HG03045 (cell line): ENCODE results near the gene KLHDC4.

Source experiments
- ATAC-seq: cut with Tn5 transposase; IDR thresholded peaks from one replicate; pipeline ENCODE4 v1.9.1; 2021; ENCODE audit warnings: mild to moderate bottlenecking, moderate library complexity; ENCODE audit not compliant: unreplicated experiment

KLHDC4 gene

DNA sequence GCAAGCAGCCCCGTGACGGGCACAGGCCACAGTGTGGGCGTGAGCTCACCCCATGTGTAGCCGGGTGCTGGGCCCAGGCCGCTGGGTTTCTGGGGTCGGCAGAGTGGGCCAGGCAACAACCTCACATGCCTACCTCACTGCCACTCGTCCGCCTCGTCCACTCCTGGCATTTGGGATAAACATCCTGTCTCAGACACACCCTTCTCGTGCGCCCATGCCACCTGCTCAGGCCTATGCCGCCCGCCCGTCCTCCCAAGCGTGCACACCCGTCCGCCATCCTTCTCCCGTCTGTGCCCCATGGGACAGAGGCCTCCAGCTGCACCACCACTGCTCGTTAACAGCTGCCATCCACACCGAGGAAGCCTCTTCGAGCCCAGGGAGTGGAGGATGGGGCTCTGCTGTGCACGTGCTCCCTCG lies 64.3 kb downstream of the KLHDC4 start:
- ATAC-seq = no peak

DNA sequence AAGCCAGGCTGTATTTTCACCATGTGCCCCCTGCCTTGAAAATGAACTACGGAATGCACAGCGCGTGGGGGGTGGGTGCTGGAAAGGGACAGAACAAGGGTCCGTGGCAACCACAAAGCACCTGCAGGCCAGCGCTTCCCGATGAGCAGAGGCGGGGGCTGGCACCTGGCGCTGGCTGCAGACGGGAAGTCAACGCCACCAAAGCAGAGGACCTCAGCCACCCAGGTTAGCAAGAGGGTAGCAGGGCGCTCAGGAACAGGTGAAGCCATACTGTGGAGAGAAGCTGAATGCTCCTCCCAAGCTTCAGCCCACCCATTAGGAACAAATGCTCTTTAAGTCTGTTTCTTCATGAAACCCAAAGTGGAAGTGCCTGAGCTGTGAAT lies 64.7 kb downstream of the KLHDC4 start:
- ATAC-seq = no peak

DNA sequence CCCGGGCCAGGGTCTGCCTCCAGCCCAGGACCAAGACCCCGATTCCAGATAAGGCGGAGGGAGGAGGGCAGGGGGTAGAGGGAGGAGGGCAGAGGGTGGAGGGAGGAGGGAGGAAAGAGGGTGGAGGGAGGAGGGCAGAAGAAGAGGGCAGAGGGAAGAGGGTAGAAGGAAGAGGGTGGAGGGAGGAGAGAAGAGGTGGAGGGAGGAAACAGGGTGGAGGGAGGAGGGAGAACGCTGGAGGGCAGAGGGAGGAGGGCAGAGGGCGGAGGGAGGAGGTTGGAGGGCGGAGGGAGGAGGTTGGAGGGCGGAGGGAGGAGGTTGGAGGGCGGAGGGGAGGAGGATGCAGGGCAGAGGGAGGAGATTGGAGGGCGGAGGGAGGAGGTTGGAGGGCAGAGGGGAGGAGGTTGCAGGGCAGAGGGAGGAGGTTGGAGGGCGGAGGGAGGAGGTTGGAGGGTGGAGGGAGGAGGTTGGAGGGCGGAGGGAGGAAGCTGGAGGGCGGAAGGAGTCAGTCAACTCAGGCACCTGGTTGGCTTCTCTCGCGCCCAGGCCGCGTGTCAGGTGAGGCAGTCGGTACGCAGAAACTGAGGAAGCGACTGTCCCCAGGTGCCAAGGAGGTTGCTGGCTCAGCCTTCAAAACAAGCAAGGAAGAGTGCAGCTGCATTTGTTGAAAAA lies 65.2 kb downstream of the KLHDC4 start:
- no peak for ATAC-seq

DNA sequence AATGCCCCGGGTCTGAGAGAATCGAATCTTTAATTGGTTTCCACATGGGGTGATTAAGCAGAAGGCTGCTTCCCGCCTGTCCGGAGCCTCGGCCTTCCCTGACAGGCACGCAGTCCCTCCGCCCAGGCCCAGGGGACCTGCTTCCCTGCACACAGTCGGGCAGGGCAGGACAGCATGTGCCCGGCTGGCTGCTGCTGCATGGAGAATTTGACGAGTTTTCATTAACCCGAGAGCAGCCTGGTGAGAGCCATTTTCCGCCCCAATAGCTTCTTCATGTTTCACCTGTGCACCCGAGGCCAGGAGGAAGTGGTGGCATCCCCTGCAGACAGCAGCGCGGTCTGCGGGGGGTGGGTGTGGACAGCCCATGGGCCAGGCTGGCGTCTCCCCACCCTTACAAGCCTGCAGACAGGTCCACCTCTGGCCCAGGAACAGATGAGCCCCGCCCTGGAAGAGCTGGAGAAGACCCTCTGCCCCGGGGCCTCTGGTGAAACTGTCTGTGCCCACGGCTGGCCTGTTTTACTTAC lies 67.0 kb downstream of the KLHDC4 start:
- ATAC-seq = no peak

DNA sequence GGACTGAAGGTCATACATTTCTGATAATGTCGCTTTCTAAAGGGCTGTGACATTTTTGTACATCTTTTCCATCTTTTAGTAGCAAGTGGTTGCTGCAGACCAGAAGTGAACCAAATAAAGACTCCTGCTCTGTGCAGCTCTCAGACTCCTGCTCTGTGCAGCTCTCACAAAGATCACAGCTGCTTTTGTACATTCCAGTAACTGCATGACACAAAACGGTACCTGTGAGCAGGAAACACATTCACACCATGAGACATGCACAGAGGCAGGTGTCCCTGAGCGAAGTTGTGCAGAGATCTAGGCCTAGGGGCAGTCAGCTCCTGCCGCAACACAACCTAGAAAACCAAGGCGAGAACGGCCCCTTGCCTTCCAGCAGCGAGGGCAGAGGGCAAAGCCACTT lies 67.5 kb downstream of the KLHDC4 start:
- no peak for ATAC-seq

DNA sequence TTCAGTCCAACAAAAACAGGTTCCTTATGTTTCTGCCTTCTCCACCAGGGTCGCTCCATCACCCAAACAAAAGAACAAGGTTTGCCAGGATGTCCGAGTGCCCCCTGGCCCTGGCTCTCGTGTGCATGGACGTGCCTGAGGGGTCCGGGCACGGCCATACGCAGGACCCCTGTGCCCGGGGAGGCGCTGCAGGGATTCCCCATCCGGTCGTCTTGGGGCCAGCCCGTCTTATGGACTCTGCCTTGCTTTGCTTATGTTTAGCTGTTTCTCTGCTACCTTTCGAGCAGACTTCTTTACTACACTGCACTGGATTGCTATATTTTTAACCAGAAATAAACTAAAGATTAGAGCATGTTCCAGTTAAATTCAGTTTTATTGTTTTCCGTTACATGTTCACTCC lies 68.0 kb downstream of the KLHDC4 start:
- no peak for ATAC-seq

DNA sequence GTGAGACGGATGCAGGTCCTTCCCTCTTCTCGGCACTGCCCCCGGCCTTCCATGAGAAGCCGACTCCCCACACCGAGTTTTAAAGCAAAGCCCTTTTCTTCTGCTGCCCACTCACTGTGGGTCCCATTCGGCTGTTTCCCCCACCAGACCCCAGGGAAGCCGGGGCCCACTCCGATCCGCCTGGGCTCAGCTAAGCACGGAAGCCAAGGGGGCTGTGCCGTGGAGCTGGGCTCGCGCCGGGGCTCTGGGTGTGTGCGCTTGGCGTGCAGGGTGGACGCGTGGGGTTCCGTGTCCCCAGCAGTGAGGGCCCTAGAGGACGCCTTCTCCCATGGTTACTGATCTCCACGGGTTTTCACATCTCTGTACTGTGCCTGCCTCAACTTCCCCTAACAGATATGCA lies 68.5 kb downstream of the KLHDC4 start:
- no peak for ATAC-seq

DNA sequence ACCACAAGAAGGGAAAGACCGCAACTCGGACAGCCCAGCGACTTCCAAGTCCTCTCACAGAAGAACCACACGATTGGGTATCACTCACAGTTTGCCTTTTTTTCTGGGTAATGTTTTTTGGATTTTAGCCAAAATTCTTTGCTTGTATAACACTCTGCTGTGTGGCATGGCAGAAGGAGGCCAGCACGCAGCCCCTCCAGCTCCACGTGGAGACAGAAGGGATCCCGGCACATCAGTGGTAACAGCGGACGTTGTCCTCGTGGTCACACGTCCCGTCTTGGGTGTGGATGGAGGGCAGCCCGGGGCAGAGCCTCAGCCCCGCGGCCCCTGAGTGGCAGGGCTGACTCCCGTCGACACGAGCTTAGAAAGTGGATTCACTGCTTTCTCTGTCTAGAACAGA lies 69.1 kb downstream of the KLHDC4 start:
- no peak for ATAC-seq

DNA sequence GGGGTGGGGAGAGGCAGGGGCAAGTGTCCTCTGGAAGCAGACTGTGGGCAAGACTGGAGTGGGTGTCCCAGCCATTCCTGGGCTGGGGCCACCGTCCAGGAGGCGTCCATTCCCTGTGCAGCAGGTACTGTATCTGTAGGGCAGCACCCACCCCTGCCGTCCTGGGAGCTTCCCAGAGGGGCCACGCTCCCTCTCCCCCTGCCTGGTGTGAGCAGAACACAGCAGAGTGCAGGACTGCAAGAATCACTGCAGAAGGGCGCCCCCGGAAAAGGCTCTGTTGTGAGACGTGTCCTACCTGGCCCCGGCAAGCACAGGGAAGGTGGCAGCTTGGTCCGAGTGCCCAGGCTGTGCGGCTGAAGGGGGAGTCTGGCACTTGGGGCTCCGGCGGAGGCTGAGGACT lies 70.3 kb downstream of the KLHDC4 start:
- no peak for ATAC-seq

DNA sequence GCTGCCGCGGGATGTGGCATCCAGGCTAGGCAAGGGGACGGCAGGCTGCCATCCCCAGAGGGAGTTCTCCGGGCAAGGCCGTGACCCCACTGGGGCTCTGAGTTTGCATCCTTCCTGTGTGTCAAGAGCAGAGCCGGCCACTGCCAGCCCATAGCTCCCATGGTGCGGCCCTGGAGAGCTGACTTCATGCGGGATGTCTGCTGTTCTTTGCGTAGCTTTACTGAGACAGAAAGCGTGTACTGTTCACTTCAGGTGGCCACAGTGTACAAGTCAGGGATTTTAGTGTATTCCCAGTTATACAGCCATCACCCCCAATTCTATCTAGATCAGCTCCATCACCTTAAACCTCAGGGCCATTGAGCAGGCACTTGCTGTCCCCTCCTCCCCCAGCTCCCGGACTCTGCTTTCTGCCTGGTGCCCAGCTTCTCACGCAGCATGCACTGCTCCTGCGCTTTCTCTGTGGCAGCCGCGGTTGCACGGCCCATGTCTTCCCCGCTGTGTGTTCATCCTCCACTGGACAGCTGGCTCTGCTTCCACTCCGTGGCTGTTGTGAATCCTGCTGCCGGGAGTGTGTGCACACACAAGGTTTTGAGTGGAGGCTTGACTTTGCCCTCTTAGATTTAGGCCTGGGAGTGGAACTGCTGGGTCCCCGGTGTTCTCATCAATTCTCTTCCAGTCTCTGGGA lies 71.2 kb downstream of the KLHDC4 start:
- ATAC-seq = no peak

DNA sequence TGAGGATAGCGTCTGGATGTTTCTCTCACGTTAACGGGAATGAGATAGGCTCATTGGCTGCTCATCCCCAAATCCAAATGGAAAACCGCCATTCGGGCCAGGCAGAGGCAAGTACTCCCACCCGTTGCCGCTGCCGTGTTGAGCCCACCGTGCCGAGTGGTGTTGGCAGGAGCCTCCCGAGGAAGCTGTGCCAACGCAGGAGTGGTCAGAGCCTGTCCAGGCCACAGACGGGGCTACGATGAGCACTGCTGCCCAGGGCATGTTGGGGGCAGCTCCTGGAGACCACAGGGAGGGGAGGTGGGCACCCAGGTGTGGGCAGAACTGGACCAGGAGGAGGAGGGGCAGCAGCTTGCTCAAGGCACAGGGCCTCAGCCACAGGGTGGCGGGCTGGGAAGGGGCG lies 72.0 kb downstream of the KLHDC4 start:
- ATAC-seq = no peak

DNA sequence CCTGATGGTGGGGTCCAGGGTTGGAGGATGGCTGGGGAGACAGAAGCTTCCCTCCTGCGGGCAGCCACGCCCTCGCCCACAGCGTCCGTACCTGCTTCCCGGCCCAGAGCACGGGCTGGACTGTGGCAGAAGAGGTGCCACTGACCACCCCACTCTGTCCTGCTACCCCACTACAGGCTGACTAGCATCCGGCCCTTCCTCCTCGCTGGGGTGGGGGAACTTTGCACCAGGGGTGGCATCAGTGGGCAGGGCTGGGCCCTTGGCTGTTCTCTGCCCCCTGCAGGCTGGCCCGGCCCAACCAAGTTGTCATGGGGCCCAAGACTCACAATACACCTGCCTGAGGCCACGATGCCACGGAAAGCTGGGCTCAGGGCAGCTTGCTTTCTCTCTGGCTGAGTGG lies 73.0 kb downstream of the KLHDC4 start:
- ATAC-seq = no peak

DNA sequence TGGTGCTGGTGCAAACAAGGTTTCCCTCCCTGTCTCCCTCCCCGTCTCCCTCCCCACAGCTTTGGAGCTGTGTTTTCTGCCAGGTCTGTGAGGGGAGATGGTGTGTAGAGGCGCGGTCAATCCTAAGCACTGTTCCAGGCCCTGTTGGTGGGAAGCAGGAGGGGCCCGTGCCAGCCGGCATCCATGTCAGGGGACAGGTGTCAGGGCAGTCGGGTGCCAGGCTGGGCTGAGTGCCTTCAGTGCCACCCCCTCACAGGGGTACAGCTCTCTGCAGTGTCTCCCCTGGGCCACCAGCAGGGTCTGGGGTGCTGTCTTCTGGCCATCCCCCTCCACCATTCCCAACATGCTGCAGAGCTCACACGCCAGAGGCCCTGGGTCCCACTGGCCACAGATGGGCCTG lies 73.6 kb downstream of the KLHDC4 start:
- no peak for ATAC-seq

DNA sequence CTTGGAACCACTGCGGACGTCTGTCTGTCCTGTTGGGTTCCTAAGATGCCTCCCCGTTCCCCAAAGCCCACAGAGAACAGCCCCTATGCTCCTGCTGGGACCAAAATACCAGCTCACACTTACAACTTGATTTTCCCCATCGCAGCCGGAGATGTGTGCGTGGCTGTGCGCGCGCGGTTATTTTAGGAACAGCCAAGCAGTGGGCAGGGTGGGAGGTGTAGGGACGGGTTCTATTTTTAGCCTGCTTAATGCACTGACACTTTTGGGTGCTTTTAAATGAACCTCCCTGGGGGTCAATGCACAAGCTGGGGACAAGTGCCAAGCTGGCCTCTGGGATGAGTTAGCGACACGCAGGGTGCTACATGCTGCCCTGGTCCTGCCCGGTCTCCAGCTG lies 74.1 kb downstream of the KLHDC4 start:
- no peak for ATAC-seq

DNA sequence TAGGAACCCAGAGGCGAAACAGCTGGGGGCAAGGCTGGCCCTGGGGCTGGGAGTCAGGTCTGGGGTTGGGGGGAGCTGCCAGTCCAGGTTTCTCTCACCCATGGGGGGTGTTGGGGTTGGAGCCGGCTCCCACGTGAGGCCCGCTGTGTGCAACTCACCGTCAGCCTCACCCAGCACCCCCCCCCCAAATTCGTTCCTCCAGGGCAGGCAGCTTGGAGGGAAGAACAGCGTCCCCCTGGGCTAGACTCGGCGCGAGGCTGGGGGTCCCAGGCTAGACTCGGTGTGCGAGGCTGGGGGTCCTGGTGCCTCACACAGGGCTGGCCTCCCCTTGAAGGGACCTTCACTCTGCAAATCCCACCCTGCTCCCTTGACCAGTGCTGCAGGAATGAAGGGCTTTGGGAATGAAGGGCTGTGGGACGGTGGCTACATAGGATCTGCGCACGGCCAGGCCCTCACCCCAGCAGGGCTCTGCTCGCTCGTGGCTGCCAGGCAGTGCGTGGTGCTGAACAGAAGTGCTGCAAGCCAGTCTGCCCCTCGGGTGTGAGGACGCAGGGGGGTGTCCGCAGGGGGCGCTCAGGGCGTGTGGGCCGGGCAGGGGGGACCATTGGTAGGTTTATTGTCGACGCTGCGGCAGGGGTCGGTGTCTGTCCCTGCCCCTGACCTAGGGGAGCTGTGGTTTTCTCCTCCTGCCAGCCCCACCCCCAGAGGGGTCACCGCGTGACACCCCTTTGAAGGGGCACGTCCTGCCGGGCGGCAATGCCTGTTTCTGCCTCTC lies 74.7 kb downstream of the KLHDC4 start:
- ATAC-seq = no peak

DNA sequence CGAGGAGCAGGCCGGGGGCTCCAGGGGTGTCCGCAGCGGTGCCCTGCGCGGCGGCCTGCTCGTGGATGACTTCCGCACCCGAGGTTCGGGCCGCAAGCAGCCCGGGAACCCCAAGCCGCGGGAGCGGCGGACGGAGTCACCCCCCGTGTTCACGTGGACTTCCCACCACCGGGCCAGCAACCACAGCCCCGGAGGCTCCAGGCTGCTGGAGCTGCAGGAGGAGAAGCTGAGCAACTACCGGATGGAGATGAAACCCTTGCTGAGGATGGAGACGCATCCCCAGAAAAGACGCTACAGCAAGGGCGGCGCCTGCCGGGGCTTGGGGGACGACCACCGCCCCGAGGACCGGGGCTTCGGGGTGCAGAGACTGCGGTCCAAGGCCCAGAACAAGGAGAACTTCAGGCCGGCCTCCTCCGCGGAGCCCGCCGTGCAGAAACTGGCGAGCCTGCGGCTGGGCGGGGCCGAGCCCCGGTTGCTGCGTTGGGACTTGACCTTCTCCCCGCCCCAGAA lies 75.8 kb downstream of the KLHDC4 start:
- no peak for ATAC-seq

DNA sequence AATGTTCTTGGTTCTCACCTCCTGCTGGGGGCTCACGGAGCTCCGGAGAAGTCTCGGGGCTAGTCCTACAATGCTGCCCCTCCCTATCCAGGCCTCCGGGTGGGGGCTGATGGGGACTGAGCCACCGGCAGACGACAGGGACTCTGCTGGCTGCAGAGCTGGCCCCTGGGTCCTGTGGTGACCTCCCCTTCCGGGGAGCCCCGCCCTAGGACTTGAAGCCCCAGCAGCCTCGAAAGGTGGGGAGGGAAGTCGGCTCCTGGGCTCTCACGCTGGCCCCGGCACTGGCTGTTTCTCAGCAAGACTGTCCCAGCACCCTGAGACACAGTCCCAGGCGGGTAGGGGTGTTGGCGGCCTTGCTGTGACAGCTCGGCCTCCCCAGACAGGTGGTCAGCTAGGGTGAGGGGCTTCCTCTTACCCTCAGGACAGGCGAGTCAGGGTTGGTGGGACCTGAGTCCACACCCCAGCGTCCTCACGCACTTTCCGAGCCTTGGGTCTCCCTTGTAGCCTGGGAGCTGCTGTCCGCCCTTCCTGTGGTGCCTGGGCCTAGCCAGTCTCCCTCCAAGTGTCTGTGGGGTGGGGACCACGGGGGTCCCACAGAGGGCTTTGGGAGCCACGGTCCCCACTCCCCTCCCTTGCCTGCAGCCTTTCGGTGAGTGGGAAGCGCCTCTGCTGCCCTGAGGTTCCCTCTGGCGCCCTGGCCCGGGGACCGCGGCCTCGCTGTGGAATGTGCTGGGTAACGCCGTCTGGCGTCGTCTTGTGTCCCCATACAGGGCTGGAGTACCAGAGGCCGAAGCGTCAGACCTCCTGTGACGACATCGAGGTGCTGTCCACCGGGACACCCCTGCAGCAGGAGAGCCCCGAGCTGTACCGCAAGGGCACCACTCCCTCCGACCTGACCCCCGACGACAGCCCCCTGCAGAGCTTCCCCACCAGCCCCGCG lies 76.6 kb downstream of the KLHDC4 start:
- no peak for ATAC-seq

DNA sequence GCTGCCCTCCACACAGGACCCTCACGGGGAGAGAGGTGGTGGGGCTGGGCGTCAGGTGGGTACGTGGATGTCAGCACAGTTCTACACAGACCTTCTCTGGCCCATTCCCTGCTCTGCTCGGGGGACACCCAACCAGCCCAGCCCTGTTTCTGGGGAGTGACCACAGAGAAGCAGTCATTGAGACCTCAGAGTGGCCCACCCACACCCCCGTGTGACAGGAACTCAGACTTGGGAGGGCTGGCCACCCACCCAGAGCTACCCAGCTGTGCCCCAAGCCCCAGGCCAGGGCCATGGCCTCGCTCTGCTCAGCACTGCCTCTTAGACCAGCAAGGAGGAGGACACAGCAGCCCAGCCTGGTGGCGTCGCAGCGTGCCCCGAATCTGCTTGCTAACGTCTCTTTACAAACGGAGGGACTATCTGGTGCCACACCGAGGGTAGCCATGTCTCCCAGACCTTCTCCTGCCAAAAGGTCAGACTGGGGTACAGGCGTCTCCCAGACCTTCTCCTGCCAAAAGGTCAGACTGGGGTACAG lies 77.7 kb downstream of the KLHDC4 start:
- no peak for ATAC-seq

DNA sequence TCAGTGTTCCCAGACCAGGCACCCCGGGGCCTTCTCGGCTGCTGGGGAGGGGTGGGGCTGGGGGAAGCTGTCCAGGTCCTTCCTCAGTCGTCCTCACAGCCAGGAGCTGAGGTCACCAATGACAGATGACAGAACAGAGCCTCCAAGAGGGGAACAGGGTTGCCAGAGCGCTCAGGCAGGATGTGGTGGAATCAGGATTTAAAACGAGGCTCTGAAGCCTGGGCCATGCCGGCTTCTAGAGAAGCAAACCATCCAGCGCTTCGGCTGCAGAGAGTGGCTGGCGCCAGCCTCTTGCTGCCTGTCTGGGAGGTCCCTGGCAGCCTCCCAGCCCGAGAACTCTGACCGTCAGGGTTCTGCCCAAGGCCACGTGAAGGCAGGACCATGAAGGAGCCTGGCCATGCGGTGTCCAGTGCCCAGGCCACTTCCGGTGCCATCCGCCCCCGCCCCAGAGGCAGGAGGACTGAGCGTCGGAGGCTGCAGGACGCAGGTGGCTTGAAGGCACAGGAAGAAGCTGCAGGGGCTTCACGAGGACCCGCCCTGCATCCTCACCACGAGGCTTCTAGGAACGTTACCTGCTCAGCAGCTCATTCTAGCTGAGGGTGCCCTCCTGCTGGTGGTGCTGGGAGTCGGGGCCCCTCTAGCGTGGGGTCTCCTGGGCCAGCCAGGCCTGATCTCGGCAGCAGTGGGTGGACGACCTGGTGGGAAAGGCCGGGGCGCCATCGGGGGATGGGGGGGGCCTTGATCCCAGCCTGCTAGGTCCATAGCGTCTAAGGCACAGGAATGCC lies 78.5 kb downstream of the KLHDC4 start:
- ATAC-seq = no peak

DNA sequence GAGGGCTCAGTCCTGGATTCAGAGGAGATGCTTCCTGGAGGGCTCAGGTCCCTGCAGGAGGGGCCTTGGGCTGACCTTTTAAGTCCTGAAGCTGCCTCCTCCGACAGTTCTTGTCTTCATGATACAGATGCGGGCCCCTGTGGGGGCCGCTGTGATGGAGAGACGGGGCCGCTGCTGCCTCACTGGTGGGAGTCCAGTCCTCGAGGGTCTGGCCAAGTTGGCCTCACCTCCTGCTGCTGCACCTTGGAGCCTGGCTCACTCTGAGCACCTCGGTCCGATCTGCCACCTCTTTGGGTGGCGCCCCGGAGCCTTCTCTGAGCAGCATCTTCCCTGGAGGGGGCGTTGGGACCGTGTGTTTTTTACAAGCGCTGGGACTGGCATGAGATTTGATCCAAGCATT lies 79.1 kb downstream of the KLHDC4 start:
- no peak for ATAC-seq
